BJ (cell line): ENCODE measurements around the gene PRKAR1B. TPM values are rescaled to one million over a fixed set of nuclear protein-coding genes. Genes with fewer than 3 reads are reported as not detected.

ENCODE experiments used
- CTCF ChIA-PET: fragments of 350-600 bp; formaldehyde crosslinking; extraction: SDS; loops from one replicate; lab custom pipeline; 2021; ENCODE audit warnings: antibody characterized with exemption, inconsistent platforms; lab: Yijun Ruan, JAX
- POLR2A ChIA-PET: fragments of 300-600 bp; sonication (Branson Sonifier 250); formaldehyde crosslinking; extraction: SDS; loops from one replicate; lab custom pipeline; 2021; ENCODE audit warnings: antibody characterized with exemption; lab: Charles Lee
- DNase-seq: peaks from one replicate; pipeline ENCODE4 v3.0.0-alpha.2; 2011; ENCODE audit warnings: low read depth
- H3K27me3 ChIP-seq: 2 replicates; pipeline ENCODE4 v1.6.0; 2011; ENCODE audit warnings: low read length; ENCODE audit not compliant: control insufficient read depth, insufficient read depth
- H3K36me3 ChIP-seq: 2 replicates; pipeline ENCODE4 v1.5.1; 2011; ENCODE audit warnings: low read length; ENCODE audit not compliant: control insufficient read depth, insufficient read depth
- H3K4me3 ChIP-seq: 2 replicates; pipeline ENCODE4 v1.5.1; 2011; ENCODE audit warnings: low read depth, mild to moderate bottlenecking, control low read depth, low read length
- polyA plus RNA-seq: library from polyadenylated mRNA; depleted of rRNA; stranded (reverse); fragments of >200 nt; gene quantifications from 2 replicates; pipeline ENCODE4 v1.2.3, GENCODE V29; 2011
- TF ChIP-seq, protein P1 (sequence below): IDR thresholded peaks from 2 replicates; pipeline ENCODE4 v1.5.1; 2011; ENCODE audit warnings: low read depth, mild to moderate bottlenecking, control low read depth, inconsistent platforms, low read length, moderate library complexity; ENCODE audit not compliant: insufficient read depth

PRKAR1B gene
- polyA plus RNA-seq, 1 experiment = 7.4 TPM

DNA sequence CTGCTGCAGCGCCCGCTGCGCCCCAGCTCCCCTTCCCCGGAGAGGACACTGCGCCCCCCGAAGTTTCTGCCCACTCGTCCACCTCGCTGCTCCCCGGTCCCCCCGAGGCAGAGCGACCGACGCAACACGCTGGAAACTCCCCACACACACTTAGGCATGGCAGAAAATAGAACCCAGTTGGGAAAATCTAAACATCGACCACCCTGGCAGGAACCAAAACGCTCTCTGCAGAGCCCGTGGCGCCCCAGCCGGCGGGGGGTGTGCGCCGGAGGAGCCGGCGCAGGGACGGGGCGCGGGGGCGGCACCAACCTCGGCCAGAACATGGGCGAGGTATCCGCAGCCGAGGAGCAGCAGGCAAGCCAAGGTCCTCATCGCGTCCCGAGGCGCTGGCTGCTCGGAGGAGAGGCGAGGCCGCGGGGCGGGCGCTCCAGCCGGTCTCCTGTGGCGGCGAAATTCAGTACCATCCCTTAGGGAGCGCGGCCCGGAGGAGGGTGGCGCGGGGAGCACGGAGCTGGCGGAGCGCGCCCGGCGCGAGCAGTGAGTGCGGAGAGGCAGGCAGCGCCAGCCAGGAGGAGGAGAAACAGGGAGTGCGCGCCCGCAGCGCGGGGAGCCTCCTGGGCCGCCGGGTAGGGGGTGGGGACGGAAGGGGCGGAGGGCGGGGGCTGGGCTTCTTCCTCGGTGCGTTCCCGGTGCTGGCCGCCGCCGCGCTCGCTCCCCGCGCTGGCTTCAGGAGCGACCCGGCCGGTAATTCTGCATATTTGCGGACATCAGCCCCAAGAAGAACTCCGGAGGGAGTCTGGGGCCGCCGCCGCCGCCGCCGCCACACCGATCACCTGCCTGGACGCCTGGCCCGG, 208.2 kb downstream of the PRKAR1B start:
- POLR2A ChIA-PET = no interaction called here
- TF ChIP-seq, protein P1, sequence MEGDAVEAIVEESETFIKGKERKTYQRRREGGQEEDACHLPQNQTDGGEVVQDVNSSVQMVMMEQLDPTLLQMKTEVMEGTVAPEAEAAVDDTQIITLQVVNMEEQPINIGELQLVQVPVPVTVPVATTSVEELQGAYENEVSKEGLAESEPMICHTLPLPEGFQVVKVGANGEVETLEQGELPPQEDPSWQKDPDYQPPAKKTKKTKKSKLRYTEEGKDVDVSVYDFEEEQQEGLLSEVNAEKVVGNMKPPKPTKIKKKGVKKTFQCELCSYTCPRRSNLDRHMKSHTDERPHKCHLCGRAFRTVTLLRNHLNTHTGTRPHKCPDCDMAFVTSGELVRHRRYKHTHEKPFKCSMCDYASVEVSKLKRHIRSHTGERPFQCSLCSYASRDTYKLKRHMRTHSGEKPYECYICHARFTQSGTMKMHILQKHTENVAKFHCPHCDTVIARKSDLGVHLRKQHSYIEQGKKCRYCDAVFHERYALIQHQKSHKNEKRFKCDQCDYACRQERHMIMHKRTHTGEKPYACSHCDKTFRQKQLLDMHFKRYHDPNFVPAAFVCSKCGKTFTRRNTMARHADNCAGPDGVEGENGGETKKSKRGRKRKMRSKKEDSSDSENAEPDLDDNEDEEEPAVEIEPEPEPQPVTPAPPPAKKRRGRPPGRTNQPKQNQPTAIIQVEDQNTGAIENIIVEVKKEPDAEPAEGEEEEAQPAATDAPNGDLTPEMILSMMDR = no peak
- Histone ChIP-seq H3K4me3 (peak overlapping the region; percentile 76), H3K36me3 (no peaks in the 10 kb centered on the region), H3K27me3 (peaks cover 15% of the 10 kb centered on the region)
- no peak for DNase-seq
- CTCF ChIA-PET = interaction anchor here (1.0 to 2.0 kb wide), 2 partner anchors 47 to 57 kb away, joined by 3 to 4 read pairs; no protein-coding TSS in a partner anchor

- Histone ChIP-seq H3K36me3 (no peaks in the 10 kb centered on the region), H3K4me3 (peak overlapping the region; percentile 76), H3K27me3 (peaks cover 15% of the 10 kb centered on the region)
- ChIA-PET CTCF (interaction anchor here (0.5 to 1.0 kb wide), 2 partner anchors 28 to 56 kb away, joined by 3 to 4 read pairs; no protein-coding TSS in a partner anchor), POLR2A (interaction anchor here (0.6 kb wide), 1 partner anchor 20 kb away, joined by 3 read pairs; no protein-coding TSS in a partner anchor)
- TF ChIP-seq, protein P1 = no peak
- no peak for DNase-seq
Measured at GRCh38 chr7:517774-518629, 209.1 kb downstream of the PRKAR1B start.

- CTCF ChIA-PET = no interaction called here
Measured at GRCh38 chr7:516606-517456, 210.2 kb downstream of the PRKAR1B start.

GRCh38 chr7:516216-516605, 210.9 kb downstream of the PRKAR1B start:
- Histone ChIP-seq H3K4me3 (peak overlapping the region; percentile 76; the same call in 1 of the 2 replicates), H3K27me3 (peaks cover 6% of the 10 kb centered on the region), H3K36me3 (peaks cover 2% of the 10 kb centered on the region; the same call in 1 of the 2 replicates)
- DNase-seq = no peak
- POLR2A ChIA-PET = no interaction called here
- TF ChIP-seq, protein P1 = no peak
- CTCF ChIA-PET = no interaction called here

More at GRCh38 chr7:516606-517456, 210.2 kb downstream of the PRKAR1B start:
- H3K36me3 ChIP-seq = no peaks in the 10 kb centered on the region; the same call in 1 of the 2 replicates
- peak overlapping the region; percentile 76 for H3K4me3 ChIP-seq
- H3K27me3 ChIP-seq = peaks cover 11% of the 10 kb centered on the region
- POLR2A ChIA-PET = no interaction called here
- no peak for DNase-seq
- TF ChIP-seq, protein P1 = no peak
